Stimulated activated CD8-positive, alpha-beta memory T cell treated with anti-CD3 and anti-CD28 coated beads, Interleukin-4, amount 100 ng/mL, for 24 hours (primary cell): ENCODE measurements around the gene APC2.

Source experiments
- DNase-seq: peaks from one replicate; pipeline ENCODE4 v3.0.0-alpha.2; 2020; ENCODE audit warnings: low read depth

The APC2 gene

DNA sequence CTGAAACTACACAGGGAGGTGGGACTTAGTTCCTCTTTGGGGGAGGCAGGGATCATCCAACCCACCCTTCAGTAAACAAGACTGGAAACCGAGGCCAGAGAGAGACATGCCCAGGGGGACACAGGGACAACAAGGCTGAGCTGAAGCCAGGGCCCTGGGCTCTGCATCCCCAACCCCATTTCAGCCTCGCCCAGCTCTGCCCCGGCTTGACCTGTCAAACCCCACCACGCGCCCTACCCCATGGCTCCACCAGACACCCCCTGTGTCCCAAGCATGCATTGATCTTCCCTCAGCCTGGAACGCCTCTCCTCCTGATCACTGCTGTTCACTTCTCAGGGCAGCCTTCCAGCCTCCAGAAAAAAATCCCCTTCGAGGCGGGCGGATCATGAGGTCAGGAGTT, 2.0 kb upstream of the APC2 start:
- DNase-seq: no peak

- DNase-seq: no peak
Measured at GRCh38 chr19:1450735-1451731, 1.1 kb downstream of the APC2 start.

GRCh38 chr19:1451916-1452801, 2.2 kb downstream of the APC2 start:
- no peak for DNase-seq

GRCh38 chr19:1452802-1453524, 3.0 kb downstream of the APC2 start:
- DNase-seq: no peak

- no peak for DNase-seq
Measured at GRCh38 chr19:1453525-1454364, 3.8 kb downstream of the APC2 start.

DNA sequence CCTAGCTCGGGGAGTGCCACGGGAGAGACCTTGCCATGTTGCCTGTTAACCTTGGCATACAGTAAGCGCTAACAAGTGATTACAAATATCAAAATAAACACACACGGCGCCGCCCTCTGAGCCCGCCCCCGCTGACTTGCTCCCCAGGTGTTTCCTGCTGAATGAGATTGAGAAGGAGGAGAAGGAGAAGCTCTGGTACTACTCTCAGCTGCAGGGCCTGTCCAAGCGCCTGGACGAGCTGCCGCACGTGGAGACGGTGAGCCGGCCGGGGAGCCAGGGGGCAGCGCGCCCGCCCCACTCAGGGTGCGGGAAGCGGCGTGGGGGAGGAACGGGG, 5.0 kb downstream of the APC2 start:
- no peak for DNase-seq

DNA sequence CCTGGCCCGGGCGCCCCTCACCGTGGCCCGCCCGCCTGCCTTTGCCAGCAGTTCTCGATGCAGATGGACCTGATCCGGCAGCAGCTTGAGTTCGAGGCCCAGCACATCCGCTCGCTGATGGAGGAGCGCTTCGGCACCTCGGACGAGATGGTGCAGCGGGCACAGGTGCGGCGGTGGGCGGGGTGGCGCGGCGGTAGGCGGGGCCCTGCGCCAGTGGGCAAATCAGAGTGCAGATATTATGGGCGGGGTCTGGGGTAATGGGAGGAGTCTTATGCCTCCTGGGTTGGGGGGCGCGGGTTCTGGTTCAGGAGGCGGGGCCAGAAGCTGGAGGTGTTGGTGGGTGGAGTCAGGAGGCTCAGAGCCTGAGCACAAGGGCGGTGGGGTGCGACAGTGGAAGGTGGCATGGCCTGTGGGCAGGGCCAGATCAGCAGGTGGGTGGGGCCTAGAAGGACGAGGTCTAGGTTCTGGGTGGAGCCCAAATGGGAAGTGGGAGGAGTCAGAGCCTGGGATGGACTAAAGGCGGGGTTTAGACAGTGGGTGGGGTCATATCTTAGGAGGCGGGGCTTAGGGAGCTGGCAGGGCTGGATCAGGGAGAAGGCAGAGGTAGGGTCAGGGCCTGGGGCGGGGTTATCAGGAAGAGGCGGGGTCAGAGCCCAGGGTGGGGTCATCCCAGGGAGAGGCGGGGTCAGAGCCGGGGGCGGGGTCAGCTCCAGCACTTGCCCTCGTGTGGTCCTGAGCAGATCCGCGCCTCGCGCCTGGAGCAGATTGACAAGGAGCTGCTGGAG, 5.6 kb downstream of the APC2 start:
- no peak for DNase-seq

GRCh38 chr19:1456121-1456900, 6.4 kb downstream of the APC2 start:
- no peak for DNase-seq

- no peak for DNase-seq
Measured at GRCh38 chr19:1457031-1457739, 7.3 kb downstream of the APC2 start.

DNA sequence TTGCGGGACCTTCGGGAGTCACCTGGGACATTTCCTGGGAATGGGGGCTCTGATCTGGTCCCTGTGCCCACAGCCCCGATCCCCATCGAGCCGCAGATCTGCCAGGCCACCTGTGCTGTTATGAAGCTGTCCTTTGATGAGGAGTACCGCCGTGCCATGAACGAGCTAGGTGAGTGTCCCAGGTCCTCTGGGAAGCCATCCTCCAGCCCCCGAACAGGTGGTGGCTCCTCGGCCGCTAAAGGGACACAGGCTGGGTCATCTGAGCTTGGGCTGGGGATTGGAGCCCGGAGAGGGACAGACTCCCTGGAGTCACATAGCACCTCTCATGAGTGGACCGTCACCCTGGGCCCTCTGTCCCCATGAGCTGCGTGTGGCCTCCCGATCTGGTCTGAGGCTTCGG, 8.0 kb downstream of the APC2 start:
- DNase-seq: no peak

DNA sequence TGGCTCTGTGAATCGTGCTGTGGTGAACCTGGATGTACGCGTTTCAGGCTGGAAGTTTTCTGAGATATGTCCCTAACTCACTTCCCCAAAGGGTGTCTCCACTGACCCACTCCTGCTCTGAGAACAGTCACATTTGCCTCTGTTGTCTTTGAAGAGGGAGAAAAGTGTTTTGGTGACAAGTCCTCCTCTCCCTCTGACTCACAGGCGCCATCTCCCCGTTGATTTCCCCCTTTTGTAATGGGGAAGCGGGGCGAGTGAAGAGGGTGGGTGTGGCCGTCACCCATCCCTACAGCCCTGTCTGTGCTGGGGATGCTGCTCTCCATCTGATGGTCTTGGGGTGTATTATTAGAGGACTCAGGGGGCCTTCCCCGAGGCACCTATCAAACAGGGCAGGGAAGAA, 9.6 kb downstream of the APC2 start:
- no peak for DNase-seq

- DNase-seq: no peak
Measured at GRCh38 chr19:1460033-1460995, 10.4 kb downstream of the APC2 start.

DNA sequence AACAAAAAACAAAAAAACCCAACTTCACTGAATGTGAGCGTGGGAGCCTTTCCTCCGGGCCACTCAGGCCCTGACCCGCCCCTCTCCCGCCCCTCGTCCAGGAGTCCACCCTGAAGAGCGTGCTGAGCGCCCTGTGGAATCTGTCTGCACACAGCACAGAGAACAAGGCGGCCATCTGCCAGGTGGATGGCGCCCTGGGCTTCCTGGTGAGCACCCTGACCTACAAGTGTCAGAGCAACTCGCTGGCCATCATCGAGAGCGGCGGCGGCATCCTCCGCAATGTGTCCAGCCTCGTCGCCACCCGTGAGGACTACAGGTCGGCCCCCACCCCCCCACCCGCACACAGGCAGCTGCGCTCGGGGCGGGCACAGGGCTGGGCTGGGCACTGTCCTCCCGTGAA, 11.9 kb downstream of the APC2 start:
- DNase-seq: no peak

GRCh38 chr19:1465191-1466016, 15.5 kb downstream of the APC2 start:
- no peak for DNase-seq

DNA sequence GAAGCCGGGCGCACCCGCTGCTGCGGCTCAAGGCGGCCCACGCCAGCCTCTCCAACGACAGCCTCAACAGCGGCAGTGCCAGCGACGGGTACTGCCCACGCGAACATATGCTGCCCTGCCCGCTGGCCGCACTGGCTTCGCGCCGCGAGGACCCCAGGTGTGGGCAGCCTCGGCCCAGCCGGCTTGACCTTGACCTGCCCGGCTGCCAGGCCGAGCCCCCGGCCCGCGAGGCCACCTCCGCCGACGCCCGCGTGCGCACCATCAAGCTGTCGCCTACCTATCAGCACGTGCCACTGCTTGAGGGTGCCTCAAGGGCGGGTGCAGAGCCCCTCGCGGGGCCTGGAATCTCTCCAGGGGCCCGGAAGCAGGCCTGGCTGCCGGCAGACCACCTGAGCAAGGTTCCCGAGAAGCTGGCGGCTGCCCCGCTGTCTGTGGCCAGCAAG, 16.1 kb downstream of the APC2 start:
- no peak for DNase-seq

GRCh38 chr19:1466461-1467214, 16.7 kb downstream of the APC2 start:
- DNase-seq: no peak

DNA sequence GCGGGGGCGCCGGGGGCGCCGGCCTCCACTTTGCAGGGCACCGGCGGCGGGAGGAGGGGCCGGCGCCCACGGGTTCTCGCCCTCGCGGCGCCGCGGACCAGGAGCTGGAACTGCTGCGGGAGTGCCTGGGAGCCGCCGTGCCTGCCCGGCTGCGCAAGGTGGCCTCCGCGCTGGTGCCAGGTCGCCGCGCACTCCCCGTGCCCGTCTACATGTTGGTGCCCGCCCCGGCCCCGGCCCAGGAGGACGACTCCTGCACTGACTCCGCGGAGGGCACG, 17.2 kb downstream of the APC2 start:
- no peak for DNase-seq
